GM12892 (cell line): ENCODE measurements around the gene CPNE4.
A peak's percentile ranks its signal among the peaks of the same experiment; 100 is the strongest.

Source experiments
- DNase-seq: peaks from one replicate; pipeline ENCODE4 v3.0.0; 2011; ENCODE audit not compliant: insufficient read length
- FAIRE-seq: peaks from 2 replicates; lab custom pipeline; 2011; peaks lifted over from hg19 to GRCh38; lab: Jason Lieb, UNC
- POLR2A ChIP-seq: IDR thresholded peaks from 2 replicates; pipeline ENCODE4 v1.6.1; 2011; ENCODE audit warnings: low read depth, low read length, control low read depth
- POLR2AphosphoS5 ChIP-seq: IDR thresholded peaks from 2 replicates; pipeline ENCODE4 v1.6.1; 2011; ENCODE audit warnings: low read depth, low read length, control low read depth
- TAF1 ChIP-seq: IDR thresholded peaks from 2 replicates; pipeline ENCODE4 v1.6.1; 2011; ENCODE audit warnings: low read depth, mild to moderate bottlenecking, control low read depth, low read length, borderline replicate concordance

The CPNE4 gene

DNA sequence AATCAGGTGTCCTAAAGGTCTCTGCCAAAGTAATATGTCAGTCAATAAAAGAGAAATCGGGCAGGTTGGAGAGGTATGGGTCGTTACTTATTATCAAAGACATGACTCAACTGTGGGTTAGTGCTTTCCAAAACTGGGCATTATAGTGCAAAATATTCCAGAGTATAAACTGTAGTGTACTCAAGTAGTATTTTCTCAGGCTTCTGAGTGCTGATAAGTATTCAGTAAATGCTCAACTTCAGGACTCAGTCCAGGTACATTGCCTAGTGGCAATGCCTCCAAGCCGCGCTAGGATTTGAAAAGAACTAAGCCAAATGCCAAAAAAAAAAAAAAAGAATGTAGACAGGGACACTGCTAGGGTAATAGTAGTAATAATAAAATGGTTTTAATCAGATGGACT is 233.2 kb downstream of the CPNE4 start:
- no peak for TF ChIP-seq POLR2AphosphoS5
- TF ChIP-seq TAF1 = no peak
- TF ChIP-seq POLR2A = no peak
- FAIRE-seq (no peak), DNase-seq (no peak)

DNA sequence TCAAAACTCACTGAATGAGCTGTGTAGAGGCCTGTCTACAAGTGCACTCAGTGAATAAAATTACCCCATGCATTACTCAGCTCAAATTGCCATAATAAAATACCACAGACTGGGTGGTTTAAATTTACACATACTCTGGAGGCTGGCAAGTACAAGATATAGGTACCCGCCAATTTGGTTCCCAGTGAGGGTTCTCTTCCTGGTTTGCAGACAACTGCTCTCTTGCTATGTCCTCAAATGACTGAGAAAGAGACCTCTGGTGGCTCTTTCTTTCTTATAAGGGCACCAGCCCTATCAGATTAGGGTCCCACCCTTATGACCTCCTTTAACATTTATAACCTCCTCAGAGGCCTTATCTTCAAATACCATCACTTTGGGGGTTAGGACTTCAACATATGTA is 237.0 kb downstream of the CPNE4 start:
- DNase-seq (no peak), FAIRE-seq (peak; percentile 9)
- TF ChIP-seq POLR2A (no peak), TAF1 (no peak), POLR2AphosphoS5 (no peak)

DNA sequence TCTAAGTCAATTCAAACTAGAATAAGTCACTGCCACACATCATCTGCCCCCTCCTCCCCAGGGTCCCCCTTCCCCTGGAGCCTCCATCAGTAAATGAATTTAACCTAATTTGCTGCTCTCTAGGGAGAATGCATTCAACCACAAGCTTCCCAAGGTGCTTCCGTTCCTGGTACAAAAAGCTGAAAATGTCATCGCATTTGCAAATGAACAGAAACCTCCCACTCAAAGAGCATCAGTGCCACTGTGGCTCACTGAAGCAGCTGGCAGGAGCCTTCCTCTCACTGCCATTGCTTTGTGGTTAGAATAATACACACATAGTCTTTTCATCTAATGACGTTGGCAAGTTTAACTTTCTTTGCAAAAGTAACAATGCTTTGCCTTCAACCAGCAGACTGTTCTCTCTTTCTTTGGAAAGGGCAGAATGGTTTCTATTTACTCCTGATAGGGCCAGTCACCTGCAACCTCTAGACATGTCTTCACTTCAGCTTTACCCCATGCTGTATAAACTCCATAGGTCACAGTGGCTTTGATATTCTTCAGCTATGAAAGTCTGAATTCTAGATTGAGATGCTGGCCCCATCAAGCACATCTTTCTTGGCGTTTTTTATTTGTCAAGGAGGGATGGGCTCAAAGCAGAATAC is 238.1 kb downstream of the CPNE4 start:
- TF ChIP-seq POLR2AphosphoS5 (no peak), POLR2A (no peak), TAF1 (no peak)
- DNase-seq (no peak), FAIRE-seq (peak; percentile 91)

DNA sequence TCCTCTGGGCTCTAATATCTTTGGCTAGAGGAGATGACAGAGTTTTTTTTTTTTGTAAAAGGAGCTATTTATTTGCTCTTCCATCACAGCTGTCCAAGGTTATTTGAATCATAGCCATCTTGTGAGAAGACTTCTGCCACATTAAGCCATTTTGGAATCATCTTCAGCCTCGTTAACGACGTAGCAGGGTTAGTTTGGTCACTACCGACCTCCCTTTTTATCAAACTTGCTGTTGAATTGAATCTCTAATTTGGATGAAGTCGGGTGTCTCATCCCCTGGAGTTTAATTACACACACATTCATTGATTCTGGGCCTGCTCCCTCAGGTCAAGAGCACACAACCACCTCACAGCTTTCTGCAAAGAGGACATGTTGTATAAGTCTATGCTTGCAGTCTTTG is 238.7 kb downstream of the CPNE4 start:
- no peak for TF ChIP-seq TAF1
- no peak for DNase-seq
- FAIRE-seq = no peak

DNA sequence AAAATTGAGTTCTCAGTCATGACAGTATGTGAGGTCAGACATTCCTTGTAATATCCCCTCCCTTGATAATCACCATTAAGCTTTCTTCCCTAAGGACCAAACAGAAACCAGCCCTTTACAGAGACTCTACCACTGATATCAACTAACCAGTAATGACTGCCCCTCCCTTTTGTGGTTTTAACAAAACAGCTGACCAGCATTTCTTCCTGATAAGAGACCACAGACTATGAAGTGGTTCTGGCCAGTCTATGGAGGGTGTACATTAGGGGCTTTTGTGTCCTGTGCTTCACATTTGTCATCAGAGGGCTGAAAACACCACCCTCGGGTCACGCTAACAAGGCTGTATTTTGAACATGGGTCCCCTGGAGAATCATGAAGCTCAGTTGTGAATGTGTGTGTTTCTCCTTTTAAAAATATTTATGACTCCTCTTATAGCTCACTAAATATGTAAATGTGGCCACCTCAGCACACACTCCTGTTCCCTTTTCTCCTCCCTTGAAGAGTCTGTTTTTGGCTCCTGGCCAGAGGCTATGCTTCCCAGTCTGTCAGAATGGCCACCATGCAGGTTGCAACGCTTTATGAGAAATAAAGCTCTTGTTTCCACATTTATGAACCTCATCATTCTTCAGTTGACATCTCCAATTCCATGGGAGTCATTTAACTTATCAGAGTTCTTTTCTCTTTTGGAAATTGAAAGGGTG is 239.3 kb downstream of the CPNE4 start:
- DNase-seq (no peak), FAIRE-seq (peak; percentile 58)
- TF ChIP-seq TAF1 = no peak
- no peak for TF ChIP-seq POLR2A
- TF ChIP-seq POLR2AphosphoS5 = no peak

DNA sequence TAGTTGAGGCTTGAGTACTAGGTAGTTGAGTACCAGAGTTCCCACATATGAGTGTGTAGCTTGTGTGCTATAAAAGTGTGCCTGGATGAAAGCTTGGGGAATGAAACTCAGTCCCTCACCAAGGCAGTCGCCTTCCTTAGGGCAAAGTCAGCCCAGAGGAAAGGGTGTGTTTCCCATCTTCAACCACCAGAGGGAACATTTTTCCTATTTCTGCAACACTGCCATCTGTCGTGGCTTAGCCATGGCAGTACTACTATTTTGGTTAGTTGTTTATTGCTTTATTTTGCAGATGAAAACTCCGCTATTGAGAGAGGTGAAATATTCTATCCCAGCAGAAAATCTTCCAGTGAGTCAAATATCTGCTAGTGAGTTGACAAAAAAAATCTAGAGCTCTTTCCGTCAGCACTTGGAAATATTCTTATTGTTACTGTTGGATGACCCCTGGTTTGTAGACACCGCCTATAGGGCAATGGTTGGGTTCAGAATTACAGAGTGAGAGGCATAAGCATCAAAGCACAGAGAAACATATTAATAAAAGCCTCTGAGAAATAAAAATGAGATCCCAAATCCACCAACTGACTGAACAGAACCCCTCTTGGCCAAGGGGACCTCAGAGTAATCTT is 239.9 kb downstream of the CPNE4 start:
- TF ChIP-seq POLR2A = no peak
- no peak for TF ChIP-seq TAF1
- TF ChIP-seq POLR2AphosphoS5 = no peak
- DNase-seq (no peak), FAIRE-seq (peak; percentile 92)

DNA sequence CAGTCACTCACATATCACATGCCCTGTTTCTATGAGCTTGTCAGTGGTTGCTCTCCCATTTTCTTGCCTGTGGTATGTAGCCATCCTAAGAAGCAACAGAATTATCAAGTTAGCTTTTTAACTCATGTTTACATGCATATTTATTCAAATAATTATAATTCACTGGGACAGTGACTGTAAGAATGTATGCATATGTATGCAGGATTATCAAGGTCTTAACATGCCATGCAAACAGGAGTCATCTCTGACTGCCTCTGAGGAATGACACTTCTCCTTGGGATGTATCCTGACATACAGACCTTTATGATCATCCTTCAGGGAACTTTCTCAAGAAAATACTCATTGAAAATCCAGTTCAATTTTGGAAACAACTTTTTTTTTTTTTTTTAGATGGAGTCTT is 240.9 kb downstream of the CPNE4 start:
- DNase-seq (no peak), FAIRE-seq (no peak)
- TF ChIP-seq TAF1 (no peak), POLR2A (no peak), POLR2AphosphoS5 (no peak)

DNA sequence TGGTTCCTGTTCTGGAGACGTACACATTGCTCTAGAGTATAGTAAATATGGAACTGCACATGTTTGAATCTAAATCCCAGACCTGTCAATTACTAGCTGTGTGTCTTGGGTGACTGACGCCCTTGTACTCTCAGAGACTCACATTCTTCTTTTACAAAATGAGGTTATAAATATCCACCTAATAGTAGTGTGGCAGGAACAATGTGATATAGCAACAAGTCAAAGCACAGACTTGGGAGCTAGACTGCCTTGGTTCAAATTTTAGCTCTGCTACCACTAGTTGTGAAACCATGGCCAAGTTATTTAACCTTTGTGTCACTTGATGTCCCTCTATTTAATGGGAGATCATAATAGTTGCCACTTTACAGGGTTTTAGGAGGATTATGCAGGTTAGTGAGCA is 245.6 kb downstream of the CPNE4 start:
- no peak for TF ChIP-seq TAF1
- TF ChIP-seq POLR2A = no peak
- no peak for TF ChIP-seq POLR2AphosphoS5
- FAIRE-seq (peak; percentile 75), DNase-seq (no peak)

DNA sequence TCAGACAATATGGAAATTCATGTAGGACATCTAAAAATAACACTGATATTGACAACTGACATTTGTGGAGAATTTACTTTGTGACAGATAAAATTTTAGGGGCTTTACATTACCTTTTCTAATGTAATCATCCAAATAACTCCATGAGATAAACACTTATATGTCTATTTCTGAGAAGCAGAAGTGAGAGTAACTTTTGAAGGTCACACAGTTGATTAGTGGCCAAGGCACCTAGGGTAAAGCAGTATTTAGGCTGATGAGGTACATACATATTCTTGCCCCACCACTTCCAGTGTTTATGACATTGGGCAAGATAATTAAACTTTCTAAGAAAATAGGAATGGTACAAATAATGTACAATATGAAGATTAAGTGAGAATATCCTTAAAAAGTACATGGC is 248.4 kb downstream of the CPNE4 start:
- DNase-seq (no peak), FAIRE-seq (peak; percentile 54)
- no peak for TF ChIP-seq POLR2A
- TF ChIP-seq TAF1 = no peak
- no peak for TF ChIP-seq POLR2AphosphoS5

DNA sequence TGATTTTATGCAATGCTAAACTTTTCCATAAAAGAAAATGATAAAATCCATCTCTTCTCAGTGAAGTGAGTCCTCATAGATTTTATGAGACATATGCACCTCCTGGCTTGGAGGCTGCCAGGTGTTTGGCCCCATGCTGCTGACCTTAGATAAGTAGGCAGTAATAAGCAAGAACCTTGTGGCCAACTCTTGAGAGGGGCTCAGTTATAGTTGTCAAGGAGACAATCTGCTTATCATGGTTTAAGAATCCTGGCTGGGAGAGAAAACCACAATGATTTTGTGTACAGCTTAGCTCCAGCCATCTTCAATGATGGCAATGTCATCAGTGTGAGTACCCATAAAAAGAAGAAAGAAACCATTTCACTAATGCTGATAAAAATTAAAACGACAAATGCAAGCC is 252.1 kb downstream of the CPNE4 start:
- TF ChIP-seq TAF1 = no peak
- no peak for TF ChIP-seq POLR2A
- TF ChIP-seq POLR2AphosphoS5 = no peak
- FAIRE-seq (no peak), DNase-seq (no peak)

DNA sequence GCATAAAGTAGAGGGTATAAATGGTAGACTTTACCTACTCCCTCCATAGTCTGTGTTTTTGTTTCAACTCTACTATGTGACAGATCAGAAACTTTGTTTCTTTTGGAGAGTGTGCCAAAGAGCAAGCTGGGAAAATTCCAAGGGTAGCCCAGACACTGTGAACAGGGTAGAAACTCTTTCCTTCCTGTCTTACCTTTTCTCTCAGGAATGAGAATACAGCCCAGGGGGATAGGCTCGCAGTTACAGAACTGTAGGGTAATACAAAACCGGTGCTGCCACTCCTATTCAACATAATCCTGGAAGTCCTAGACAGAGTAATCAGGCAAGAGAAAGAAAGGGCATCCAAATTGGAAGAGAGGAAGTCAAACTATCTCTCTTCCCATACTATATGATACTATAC is 256.3 kb downstream of the CPNE4 start:
- no peak for TF ChIP-seq POLR2AphosphoS5
- no peak for TF ChIP-seq POLR2A
- TF ChIP-seq TAF1 = no peak
- no peak for FAIRE-seq
- no peak for DNase-seq

DNA sequence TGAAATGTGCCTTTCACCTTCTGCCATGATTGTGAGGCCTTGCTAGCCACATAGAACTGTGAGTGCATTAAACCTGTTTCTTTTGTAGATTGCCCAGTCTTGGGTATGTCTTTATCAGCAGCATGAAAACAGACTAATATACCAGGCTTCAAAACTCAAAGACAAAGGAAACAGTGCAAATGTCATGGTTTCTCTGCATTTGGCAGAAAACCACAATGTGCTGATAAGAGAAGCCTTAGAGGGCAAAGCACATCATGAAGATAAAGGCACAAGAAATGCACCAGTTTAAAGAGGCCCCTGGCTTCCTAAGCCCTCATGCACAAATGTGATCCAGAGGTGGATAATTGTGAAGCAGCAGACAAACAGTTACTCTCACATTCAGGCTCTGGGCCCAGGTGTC is 259.2 kb downstream of the CPNE4 start:
- DNase-seq (no peak), FAIRE-seq (no peak)
- no peak for TF ChIP-seq POLR2AphosphoS5
- TF ChIP-seq TAF1 = no peak
- TF ChIP-seq POLR2A = no peak
